Neural progenitor cell (in vitro differentiated cells): ENCODE measurements around the gene PUS3. TPM values are rescaled to one million over a fixed set of nuclear protein-coding genes. Genes with fewer than 3 reads are reported as not detected.

Experiments used
- DNase-seq: peaks from one replicate; pipeline ENCODE4 v3.0.0-alpha.2; 2016; ENCODE audit warnings: low spot score
- H2AFZ ChIP-seq: fragments of 200-600 bp; sonication (generic); replicated peaks from 2 replicates; pipeline ENCODE4 v1.6.1; 2016; ENCODE audit warnings: antibody characterized with exemption
- H3F3A ChIP-seq: fragments of 200-600 bp; sonication (generic); 2 replicates; pipeline ENCODE4 v1.6.1; 2016; ENCODE audit warnings: antibody characterized with exemption, low read depth
- H3K27ac ChIP-seq: fragments of 200-600 bp; sonication (generic); 2 replicates; pipeline ENCODE4 v1.5.1; 2016; ENCODE audit warnings: mild to moderate bottlenecking
- H3K27me3 ChIP-seq: fragments of 200-600 bp; sonication (generic); 2 replicates; pipeline ENCODE4 v1.6.1; 2016; ENCODE audit warnings: mild to moderate bottlenecking, moderate library complexity
- H3K36me3 ChIP-seq: fragments of 200-600 bp; sonication (generic); 2 replicates; pipeline ENCODE4 v1.5.1; 2016
- H3K4me1 ChIP-seq: fragments of 200-600 bp; sonication (generic); 2 replicates; pipeline ENCODE4 v1.6.1; 2016; ENCODE audit warnings: mixed run types
- H3K4me2 ChIP-seq: fragments of 200-600 bp; sonication (generic); 2 replicates; pipeline ENCODE4 v1.6.1; 2016
- H3K4me3 ChIP-seq: fragments of 200-600 bp; sonication (generic); 2 replicates; pipeline ENCODE4 v1.5.1; 2016
- H3K79me2 ChIP-seq: fragments of 200-600 bp; sonication (generic); 2 replicates; pipeline ENCODE4 v1.6.1; 2016; ENCODE audit warnings: low read depth
- H3K9ac ChIP-seq: fragments of 200-600 bp; sonication (generic); 2 replicates; pipeline ENCODE4 v1.6.1; 2016
- H3K9me3 ChIP-seq: fragments of 200-600 bp; sonication (generic); 2 replicates; pipeline ENCODE4 v1.5.1; 2016; ENCODE audit warnings: low read depth
- H4K20me1 ChIP-seq: fragments of 200-600 bp; sonication (generic); 2 replicates; pipeline ENCODE4 v1.6.1; 2016; ENCODE audit warnings: low read depth
- H3K27ac Mint-ChIP-seq: 3 replicates; pipeline ENCODE4 v1.8.0; 2021; ENCODE audit warnings: mixed read lengths
- H3K27me3 Mint-ChIP-seq: 2 replicates; pipeline ENCODE4 v1.8.0; 2022; ENCODE audit warnings: low read depth, mild to moderate bottlenecking, inconsistent platforms, moderate library complexity, mixed read lengths; ENCODE audit not compliant: insufficient read depth
- H3K36me3 Mint-ChIP-seq: 3 replicates; pipeline ENCODE4 v1.8.0; 2021; ENCODE audit warnings: mixed read lengths
- H3K4me1 Mint-ChIP-seq: 3 replicates; pipeline ENCODE4 v1.8.0; 2021; ENCODE audit warnings: mixed read lengths
- H3K4me3 Mint-ChIP-seq: 3 replicates; pipeline ENCODE4 v1.8.0; 2021; ENCODE audit warnings: mild to moderate bottlenecking, moderate library complexity, mixed read lengths
- H3K9me3 Mint-ChIP-seq: 3 replicates; pipeline ENCODE4 v1.8.0; 2020; ENCODE audit warnings: mixed read lengths
- EZH2 ChIP-seq: fragments of 200-600 bp; sonication (generic); IDR thresholded peaks from 2 replicates; pipeline ENCODE4 v1.6.1; 2017; ENCODE audit warnings: antibody characterized with exemption, mild to moderate bottlenecking, moderate library complexity
- EZH2phosphoT487 ChIP-seq: fragments of 200-600 bp; sonication (generic); IDR thresholded peaks from 2 replicates; pipeline ENCODE4 v1.6.1; 2017; ENCODE audit warnings: antibody characterized with exemption
- total RNA-seq: library from RNA; depleted of rRNA; stranded (reverse); fragments of >200 nt; gene quantifications from 2 replicates; pipeline ENCODE4 v1.2.3, GENCODE V29; 2015; ENCODE audit warnings: low replicate concordance
- TF ChIP-seq, protein P1 (sequence below): fragments of 200-600 bp; sonication (generic); IDR thresholded peaks from 2 replicates; pipeline ENCODE4 v1.5.1; 2017; ENCODE audit warnings: antibody characterized with exemption, mild to moderate bottlenecking

The PUS3 gene
- total RNA-seq, 1 donor from 2014 or later: 22.1 TPM

DNA sequence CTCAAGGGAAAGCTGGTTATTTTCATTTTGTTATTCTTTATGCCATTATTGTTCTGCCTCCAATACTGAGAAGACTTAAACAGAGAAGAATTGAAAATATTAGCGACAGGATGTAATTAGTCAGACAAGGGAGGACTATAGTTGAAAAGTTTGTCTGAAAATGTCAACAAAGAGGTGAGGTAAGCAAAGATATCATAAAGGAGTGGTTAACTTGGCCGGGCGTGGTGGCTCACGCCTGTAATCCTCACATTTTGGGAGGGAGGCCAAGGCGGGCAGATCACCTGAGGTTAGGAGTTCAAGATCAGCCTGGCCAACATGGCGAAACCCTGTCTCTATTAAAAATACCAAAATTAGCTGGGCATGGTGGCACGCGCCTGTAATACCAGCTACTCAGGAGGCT lies 19.6 kb downstream of the PUS3 start:
- peaks cover 1% of the 10 kb centered on the region for H3K36me3 Mint-ChIP-seq
- Histone ChIP-seq H3K4me2 (no peak overlapping the region), H3K79me2 (no peaks in the 10 kb centered on the region), H3K9me3 (no peaks in the 10 kb centered on the region), H4K20me1 (no peaks in the 10 kb centered on the region), H3K4me1 (no peaks in the 10 kb centered on the region), H3K9ac (no peak overlapping the region), H3K27ac (no peak overlapping the region), H2AFZ (no peak overlapping the region), H3K36me3 (no peaks in the 10 kb centered on the region), H3K4me3 (no peak overlapping the region), H3K27me3 (peaks cover 12% of the 10 kb centered on the region), H3F3A (peaks cover 14% of the 10 kb centered on the region)
- no peak for TF ChIP-seq EZH2phosphoT487
- TF ChIP-seq, protein P1, sequence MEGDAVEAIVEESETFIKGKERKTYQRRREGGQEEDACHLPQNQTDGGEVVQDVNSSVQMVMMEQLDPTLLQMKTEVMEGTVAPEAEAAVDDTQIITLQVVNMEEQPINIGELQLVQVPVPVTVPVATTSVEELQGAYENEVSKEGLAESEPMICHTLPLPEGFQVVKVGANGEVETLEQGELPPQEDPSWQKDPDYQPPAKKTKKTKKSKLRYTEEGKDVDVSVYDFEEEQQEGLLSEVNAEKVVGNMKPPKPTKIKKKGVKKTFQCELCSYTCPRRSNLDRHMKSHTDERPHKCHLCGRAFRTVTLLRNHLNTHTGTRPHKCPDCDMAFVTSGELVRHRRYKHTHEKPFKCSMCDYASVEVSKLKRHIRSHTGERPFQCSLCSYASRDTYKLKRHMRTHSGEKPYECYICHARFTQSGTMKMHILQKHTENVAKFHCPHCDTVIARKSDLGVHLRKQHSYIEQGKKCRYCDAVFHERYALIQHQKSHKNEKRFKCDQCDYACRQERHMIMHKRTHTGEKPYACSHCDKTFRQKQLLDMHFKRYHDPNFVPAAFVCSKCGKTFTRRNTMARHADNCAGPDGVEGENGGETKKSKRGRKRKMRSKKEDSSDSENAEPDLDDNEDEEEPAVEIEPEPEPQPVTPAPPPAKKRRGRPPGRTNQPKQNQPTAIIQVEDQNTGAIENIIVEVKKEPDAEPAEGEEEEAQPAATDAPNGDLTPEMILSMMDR: no peak
- no peak for TF ChIP-seq EZH2
- H3K27me3 Mint-ChIP-seq: peaks cover 10% of the 10 kb centered on the region
- peaks cover 10% of the 10 kb centered on the region for H3K9me3 Mint-ChIP-seq
- no peak for DNase-seq
- no peak overlapping the region for H3K4me3 Mint-ChIP-seq
- H3K4me1 Mint-ChIP-seq: peaks cover 5% of the 10 kb centered on the region
- no peak overlapping the region for H3K27ac Mint-ChIP-seq

DNA sequence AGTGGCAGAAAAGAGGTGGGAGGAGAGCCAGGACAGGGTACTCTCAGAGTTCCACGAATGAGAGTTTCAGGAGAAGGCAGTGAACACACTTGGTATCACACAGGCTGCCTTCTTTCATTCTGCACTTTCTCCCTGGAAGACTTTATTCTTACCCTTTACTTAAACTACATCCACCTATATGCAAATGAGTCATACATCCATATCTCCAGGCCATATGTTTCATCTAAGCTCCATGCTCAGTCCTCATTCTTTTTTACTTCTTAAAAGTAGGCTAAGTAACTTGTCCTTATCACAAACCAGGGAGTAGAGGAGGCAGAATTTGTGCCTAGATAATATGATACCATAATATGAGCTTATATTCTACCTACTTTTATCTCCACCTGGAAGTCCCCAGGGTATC lies 21.7 kb downstream of the PUS3 start:
- H4K20me1 ChIP-seq: no peaks in the 10 kb centered on the region
- H3K9me3 ChIP-seq: no peaks in the 10 kb centered on the region
- H3K27ac ChIP-seq: no peak overlapping the region
- no peak overlapping the region for H3K4me3 ChIP-seq
- no peak for DNase-seq
- no peaks in the 10 kb centered on the region for H3K79me2 ChIP-seq
- Mint-ChIP-seq H3K27me3 (peaks cover 3% of the 10 kb centered on the region), H3K27ac (no peak overlapping the region), H3K9me3 (peaks cover 2% of the 10 kb centered on the region), H3K4me3 (no peak overlapping the region), H3K4me1 (no peaks in the 10 kb centered on the region), H3K36me3 (no peaks in the 10 kb centered on the region)
- no peak for TF ChIP-seq EZH2phosphoT487
- TF ChIP-seq, protein P1: no peak
- TF ChIP-seq EZH2: no peak
- H3F3A ChIP-seq: no peaks in the 10 kb centered on the region
- H3K36me3 ChIP-seq: no peaks in the 10 kb centered on the region
- no peak overlapping the region for H2AFZ ChIP-seq
- H3K27me3 ChIP-seq: peaks cover 12% of the 10 kb centered on the region
- no peak overlapping the region for H3K9ac ChIP-seq
- H3K4me2 ChIP-seq: no peak overlapping the region
- H3K4me1 ChIP-seq: no peaks in the 10 kb centered on the region

DNA sequence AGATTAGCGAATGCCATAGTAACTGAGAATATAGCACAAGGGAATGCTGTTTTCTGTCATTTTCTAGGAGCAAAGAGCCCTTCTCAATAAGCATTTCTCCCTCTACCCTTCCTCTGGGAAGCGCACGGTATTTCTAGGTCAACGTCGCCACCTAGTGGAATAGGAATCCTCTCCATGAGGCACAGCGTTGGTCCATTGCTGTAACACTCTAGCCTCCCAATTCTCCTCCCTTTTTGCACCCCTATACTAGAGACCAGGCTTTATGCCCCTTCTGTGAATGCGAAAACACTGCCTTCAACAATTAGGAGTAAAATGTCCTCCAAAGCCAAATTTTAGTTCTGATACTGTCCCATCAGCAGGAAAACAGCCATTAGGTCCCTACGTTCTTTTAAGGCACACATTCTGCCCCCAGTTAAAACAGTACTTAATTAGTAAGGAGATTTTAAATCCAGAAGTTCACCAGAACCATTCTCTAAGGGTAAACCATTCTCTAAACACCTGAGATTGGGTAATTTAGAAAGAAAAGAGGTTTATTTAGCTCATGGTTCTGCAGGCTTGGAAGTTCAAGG lies 28.4 kb downstream of the PUS3 start:
- no peak overlapping the region for H3K4me3 Mint-ChIP-seq
- DNase-seq: peak; percentile 89
- Histone ChIP-seq H3K27ac (no peak overlapping the region), H3K4me3 (peak overlapping the region; percentile 33), H3F3A (no peaks in the 10 kb centered on the region), H3K4me2 (peak overlapping the region; percentile 65), H2AFZ (no peak overlapping the region), H4K20me1 (no peaks in the 10 kb centered on the region), H3K9me3 (no peaks in the 10 kb centered on the region), H3K27me3 (peaks cover 12% of the 10 kb centered on the region), H3K79me2 (no peaks in the 10 kb centered on the region), H3K4me1 (no peaks in the 10 kb centered on the region), H3K36me3 (no peaks in the 10 kb centered on the region), H3K9ac (no peak overlapping the region)
- no peak overlapping the region for H3K27ac Mint-ChIP-seq
- TF ChIP-seq, protein P1: peak; percentile 84
- no peak for TF ChIP-seq EZH2
- peaks cover 5% of the 10 kb centered on the region for H3K27me3 Mint-ChIP-seq
- no peaks in the 10 kb centered on the region for H3K9me3 Mint-ChIP-seq
- H3K4me1 Mint-ChIP-seq: peaks cover 2% of the 10 kb centered on the region
- no peaks in the 10 kb centered on the region for H3K36me3 Mint-ChIP-seq
